Smooth muscle cell (in vitro differentiated cells): ENCODE data around the gene TLR2. TPM values are rescaled to one million over a fixed set of nuclear protein-coding genes. Genes with fewer than 3 reads are reported as not detected.

ENCODE experiments used
- DNase-seq: peaks from one replicate; lab custom pipeline; 2025; ENCODE audit not compliant: unreplicated experiment; lab: John Stamatoyannopoulos, UW
- H2AFZ ChIP-seq: fragments of 200-600 bp; sonication (generic); 2 replicates; pipeline ENCODE4 v1.6.0; 2016; ENCODE audit warnings: antibody characterized with exemption, low read depth, mild to moderate bottlenecking
- H3F3A ChIP-seq: fragments of 200-600 bp; sonication (generic); 2 replicates; pipeline ENCODE4 v1.6.0; 2017; ENCODE audit warnings: antibody characterized with exemption, low read depth
- H3K27ac ChIP-seq: fragments of 200-600 bp; sonication (generic); 2 replicates; pipeline ENCODE4 v1.5.1; 2016; ENCODE audit warnings: low read depth, mild to moderate bottlenecking
- H3K27me3 ChIP-seq: fragments of 200-600 bp; sonication (generic); 2 replicates; pipeline ENCODE4 v1.6.1; 2016; ENCODE audit warnings: low read depth, mild to moderate bottlenecking
- H3K36me3 ChIP-seq: fragments of 200-600 bp; sonication (generic); 2 replicates; pipeline ENCODE4 v1.5.1; 2016; ENCODE audit warnings: low read depth
- H3K4me1 ChIP-seq: fragments of 200-600 bp; sonication (generic); 2 replicates; pipeline ENCODE4 v1.5.1; 2016; ENCODE audit warnings: low read depth
- H3K4me2 ChIP-seq: fragments of 200-600 bp; sonication (generic); 2 replicates; pipeline ENCODE4 v1.6.0; 2016; ENCODE audit warnings: mild to moderate bottlenecking
- H3K4me3 ChIP-seq: fragments of 200-600 bp; sonication (generic); 2 replicates; pipeline ENCODE4 v1.5.1; 2016; ENCODE audit warnings: mild to moderate bottlenecking
- H3K79me2 ChIP-seq: fragments of 200-600 bp; sonication (generic); 2 replicates; pipeline ENCODE4 v1.6.0; 2016; ENCODE audit warnings: low read depth, mild to moderate bottlenecking
- H3K9ac ChIP-seq: fragments of 200-600 bp; sonication (generic); 2 replicates; pipeline ENCODE4 v1.6.0; 2016; ENCODE audit warnings: low read depth
- H3K9me3 ChIP-seq: fragments of 200-600 bp; sonication (generic); replicated peaks from 2 replicates; pipeline ENCODE4 v1.5.1; 2016; ENCODE audit warnings: low read depth
- H4K20me1 ChIP-seq: fragments of 200-600 bp; sonication (generic); 2 replicates; pipeline ENCODE4 v1.6.0; 2016; ENCODE audit warnings: low read depth
- CTCF ChIP-seq: fragments of 200-600 bp; sonication (generic); IDR thresholded peaks from 2 replicates; pipeline ENCODE4 v1.5.1; 2017; ENCODE audit warnings: borderline replicate concordance, mild to moderate bottlenecking, antibody characterized with exemption; ENCODE audit not compliant: insufficient read depth, poor library complexity, severe bottlenecking
- WGBS: methylation state at CpG from one replicate; pipeline ENCODE4 v1.1.7; 2016; ENCODE audit warnings: low lambda C conversion rate; 5-methylcytosine and 5-hydroxymethylcytosine counted together
- polyA plus RNA-seq: library from polyadenylated mRNA; unstranded; fragments of >200 nt; fragmentation: Nextera tagmentation; extraction: Ambion mirVana; gene quantifications from 2 replicates; pipeline ENCODE4 v1.2.1, GENCODE V29; 2016
- total RNA-seq: library from RNA; depleted of rRNA; stranded (reverse); fragments of >200 nt; gene quantifications from 2 replicates; pipeline ENCODE4 v1.2.3, GENCODE V29; 2014

TLR2 gene
- total and polyA plus RNA-seq, 2 experiments from 2014 or later: not detected

GRCh38 chr4:153710681-153711080 lies 26.6 kb downstream of the TLR2 start:
- no peaks in the 10 kb centered on the region for H3F3A ChIP-seq
- no peak for DNase-seq
- no peak overlapping the region for H3K9ac ChIP-seq
- no peak overlapping the region for H3K4me2 ChIP-seq
- H3K79me2 ChIP-seq: no peaks in the 10 kb centered on the region
- no peaks in the 10 kb centered on the region for H3K4me1 ChIP-seq
- H3K4me3 ChIP-seq: no peak overlapping the region
- H4K20me1 ChIP-seq: no peaks in the 10 kb centered on the region
- H2AFZ ChIP-seq: no peak overlapping the region
- peaks cover 12% of the 10 kb centered on the region for H3K27me3 ChIP-seq
- H3K27ac ChIP-seq: no peak overlapping the region
- no peaks in the 10 kb centered on the region for H3K9me3 ChIP-seq
- 95% methylated on average over 1 of the region's 1 CpG for WGBS
- H3K36me3 ChIP-seq: no peaks in the 10 kb centered on the region
- TF ChIP-seq CTCF: no peak

GRCh38 chr4:153713866-153714646 lies 30.0 kb downstream of the TLR2 start:
- H3K9ac ChIP-seq: no peak overlapping the region
- DNase-seq: no peak
- H3K4me2 ChIP-seq: no peak overlapping the region
- H3F3A ChIP-seq: no peaks in the 10 kb centered on the region
- WGBS: 92% methylated on average over 2 of the region's 2 CpGs
- H3K27ac ChIP-seq: no peak overlapping the region
- no peak for TF ChIP-seq CTCF
- no peak overlapping the region for H2AFZ ChIP-seq
- no peaks in the 10 kb centered on the region for H3K9me3 ChIP-seq
- H3K27me3 ChIP-seq: peaks cover 3% of the 10 kb centered on the region
- no peaks in the 10 kb centered on the region for H3K36me3 ChIP-seq
- no peaks in the 10 kb centered on the region for H3K4me1 ChIP-seq
- H4K20me1 ChIP-seq: no peaks in the 10 kb centered on the region
- H3K79me2 ChIP-seq: no peaks in the 10 kb centered on the region
- no peak overlapping the region for H3K4me3 ChIP-seq

- no peaks in the 10 kb centered on the region for H3K27me3 ChIP-seq
- H4K20me1 ChIP-seq: no peaks in the 10 kb centered on the region
- H3K4me2 ChIP-seq: no peak overlapping the region
- WGBS: 43% methylated on average over 1 of the region's 1 CpG
- TF ChIP-seq CTCF: no peak
- H3F3A ChIP-seq: no peaks in the 10 kb centered on the region
- no peaks in the 10 kb centered on the region for H3K79me2 ChIP-seq
- H3K4me3 ChIP-seq: no peak overlapping the region
- no peak for DNase-seq
- no peaks in the 10 kb centered on the region for H3K9me3 ChIP-seq
- H2AFZ ChIP-seq: no peak overlapping the region
- no peak overlapping the region for H3K9ac ChIP-seq
- no peak overlapping the region for H3K27ac ChIP-seq
- no peaks in the 10 kb centered on the region for H3K4me1 ChIP-seq
- H3K36me3 ChIP-seq: no peaks in the 10 kb centered on the region
Measured at GRCh38 chr4:153722036-153722435, 38.0 kb downstream of the TLR2 start.

- WGBS: 94% methylated on average over 2 of the region's 5 CpGs
- no peak for TF ChIP-seq CTCF
- H3K27ac ChIP-seq: no peak overlapping the region
- no peak for DNase-seq
- H3F3A ChIP-seq: no peaks in the 10 kb centered on the region
- H3K9me3 ChIP-seq: no peaks in the 10 kb centered on the region
- H3K79me2 ChIP-seq: no peaks in the 10 kb centered on the region
- no peak overlapping the region for H3K4me2 ChIP-seq
- no peaks in the 10 kb centered on the region for H3K4me1 ChIP-seq
- no peak overlapping the region for H3K4me3 ChIP-seq
- H2AFZ ChIP-seq: no peak overlapping the region
- no peaks in the 10 kb centered on the region for H4K20me1 ChIP-seq
- H3K9ac ChIP-seq: no peak overlapping the region
- no peaks in the 10 kb centered on the region for H3K36me3 ChIP-seq
- H3K27me3 ChIP-seq: no peaks in the 10 kb centered on the region
Measured at GRCh38 chr4:153724606-153725005, 40.5 kb downstream of the TLR2 start.
